Testis (tissue), 3 donors: ENCODE results near the gene ALCAM. TPM values are rescaled to one million over a fixed set of nuclear protein-coding genes. Genes with fewer than 3 reads are reported as not detected.

Experiments used
- DNase-seq: peaks from one replicate; pipeline ENCODE4 v3.0.0-alpha.2; 2019
- H3K27ac ChIP-seq, 2 donors: fragments of 200-600 bp; sonication (generic); one replicate each; pipeline ENCODE4 v1.5.1; 2019
- H3K27me3 ChIP-seq: fragments of 200-600 bp; sonication (generic); one replicate; pipeline ENCODE4 v1.5.1; 2019
- H3K36me3 ChIP-seq: fragments of 200-600 bp; sonication (generic); one replicate; pipeline ENCODE4 v1.5.1; 2017; ENCODE audit warnings: low read depth; ENCODE audit errors: missing control alignments
- H3K4me1 ChIP-seq: fragments of 200-600 bp; sonication (generic); one replicate; pipeline ENCODE4 v1.5.1; 2019
- H3K4me3 ChIP-seq, 2 donors: fragments of 200-600 bp; sonication (generic); one replicate each; pipeline ENCODE4 v1.5.1; 2017 to 2019
- H3K9me3 ChIP-seq: fragments of 200-600 bp; sonication (generic); one replicate; pipeline ENCODE4 v1.5.1; 2017
- POLR2A ChIP-seq: fragments of 450-650 bp; IDR thresholded peaks from one replicate; pipeline ENCODE4 v1.6.1; 2017; ENCODE audit warnings: antibody characterized with exemption, mild to moderate bottlenecking, moderate library complexity
- WGBS, 2 donors: methylation state at CpG; one replicate each; pipeline ENCODE4 v1.1.5; 2018; 5-methylcytosine and 5-hydroxymethylcytosine counted together
- intact Hi-C: fragments of 100-400 bp; cut with DNase I; formaldehyde crosslinking; loops from one replicate; pipeline ENCODE4 v1.15.1; 2023; ENCODE audit warnings: low total_unique reads
- polyA plus RNA-seq: library from polyadenylated mRNA; stranded (reverse); fragments of 350-450 nt; fragmentation: Illumina TruSeq; extraction: RNeasy Lipid Tissue Mini Kit (QIAGEN cat#74804); gene quantifications from one replicate; pipeline ENCODE4 v1.2.3, GENCODE V29; 2014; ENCODE audit warnings: low read depth, low replicate concordance; ENCODE audit not compliant: insufficient read depth
- total RNA-seq, 2 donors: library from RNA; depleted of rRNA; stranded (reverse); fragments of >200 nt; gene quantifications; one replicate each; pipeline ENCODE4 v1.2.3, GENCODE V29; 2016
- TF ChIP-seq, protein P1 (sequence below), 3 experiments: fragments of 450-650 bp in 2 of 3; fragments of 200-600 bp in 1 of 3; sonication (generic) in 1 of 3; IDR thresholded peaks; one replicate each; pipeline ENCODE4 v1.5.1; 2016 to 2019; ENCODE audit warnings: antibody characterized with exemption in 3 of 3, mild to moderate bottlenecking in 2 of 3, moderate library complexity in 1 of 3

Gene ALCAM
- total and polyA plus RNA-seq, 3 donors from 2014 or later: 8.3 to 9.0 (median 8.7) TPM

DNA sequence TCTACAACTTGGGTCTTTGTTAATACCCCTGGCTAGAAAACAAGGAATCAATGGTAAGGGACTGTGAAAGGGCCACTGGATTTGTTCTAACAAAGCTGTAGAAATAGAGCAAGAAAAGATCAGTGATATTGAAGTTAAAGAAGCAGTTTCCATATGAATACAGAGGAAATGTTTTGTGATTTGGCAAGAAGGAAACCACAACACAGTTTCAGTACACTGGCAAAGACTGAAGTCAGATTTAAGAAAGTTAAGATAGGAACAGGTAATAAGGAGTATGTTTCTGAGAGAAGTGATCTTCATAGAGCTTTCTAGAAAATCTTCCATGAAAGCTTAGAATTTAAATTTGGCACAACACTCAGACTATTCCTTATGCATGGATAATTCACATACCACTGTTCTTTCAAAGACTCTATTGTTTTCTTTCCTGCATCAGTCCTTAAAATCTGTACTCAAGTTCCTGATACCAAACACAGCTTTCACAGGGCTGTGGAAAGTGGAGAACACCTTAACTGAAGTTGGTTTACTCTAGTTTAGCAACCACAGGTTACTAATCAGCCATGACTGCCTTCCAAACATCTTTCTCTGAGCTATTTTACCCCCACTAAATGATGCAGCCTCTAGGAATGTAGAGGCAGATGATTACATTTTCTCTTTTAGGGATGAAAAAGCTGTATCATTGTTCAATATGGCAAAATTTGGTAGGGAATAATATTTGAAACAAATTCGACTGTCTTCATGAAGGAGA is 32.4 kb upstream of the ALCAM start:
- intact Hi-C loops: no loop called here
- no peak overlapping the region for H3K27ac ChIP-seq

DNA sequence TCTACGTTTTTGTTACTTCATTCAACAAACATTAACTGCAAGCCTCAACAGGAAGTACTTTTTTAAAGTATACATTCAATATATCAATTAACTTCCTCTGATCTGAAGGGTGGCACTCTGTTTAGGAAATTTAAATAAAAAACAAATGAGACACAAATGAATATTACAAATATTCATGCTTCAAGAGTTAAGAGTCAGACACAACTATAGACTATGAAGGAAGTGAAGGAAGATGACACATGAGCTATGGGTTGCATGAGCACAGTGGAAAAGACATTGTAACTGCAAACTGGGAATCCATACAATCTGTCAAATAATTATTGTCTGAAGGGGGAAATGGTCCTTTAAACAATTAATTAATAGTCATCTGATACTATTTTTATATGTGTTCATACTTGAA is 26.8 kb upstream of the ALCAM start:
- Histone ChIP-seq H3K36me3 (no peaks in the 10 kb centered on the region), H3K9me3 (no peaks in the 10 kb centered on the region), H3K4me1 (no peaks in the 10 kb centered on the region), H3K4me3 (no peak overlapping the region), H3K27ac (no peak overlapping the region), H3K27me3 (no peaks in the 10 kb centered on the region)
- intact Hi-C loops: no loop called here
- TF ChIP-seq POLR2A: no peak
- TF ChIP-seq, protein P1, sequence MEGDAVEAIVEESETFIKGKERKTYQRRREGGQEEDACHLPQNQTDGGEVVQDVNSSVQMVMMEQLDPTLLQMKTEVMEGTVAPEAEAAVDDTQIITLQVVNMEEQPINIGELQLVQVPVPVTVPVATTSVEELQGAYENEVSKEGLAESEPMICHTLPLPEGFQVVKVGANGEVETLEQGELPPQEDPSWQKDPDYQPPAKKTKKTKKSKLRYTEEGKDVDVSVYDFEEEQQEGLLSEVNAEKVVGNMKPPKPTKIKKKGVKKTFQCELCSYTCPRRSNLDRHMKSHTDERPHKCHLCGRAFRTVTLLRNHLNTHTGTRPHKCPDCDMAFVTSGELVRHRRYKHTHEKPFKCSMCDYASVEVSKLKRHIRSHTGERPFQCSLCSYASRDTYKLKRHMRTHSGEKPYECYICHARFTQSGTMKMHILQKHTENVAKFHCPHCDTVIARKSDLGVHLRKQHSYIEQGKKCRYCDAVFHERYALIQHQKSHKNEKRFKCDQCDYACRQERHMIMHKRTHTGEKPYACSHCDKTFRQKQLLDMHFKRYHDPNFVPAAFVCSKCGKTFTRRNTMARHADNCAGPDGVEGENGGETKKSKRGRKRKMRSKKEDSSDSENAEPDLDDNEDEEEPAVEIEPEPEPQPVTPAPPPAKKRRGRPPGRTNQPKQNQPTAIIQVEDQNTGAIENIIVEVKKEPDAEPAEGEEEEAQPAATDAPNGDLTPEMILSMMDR (IDR thresholded peaks at IDR 0.05): no peak
- 51 to 78% methylated on average over 1 of the region's 1 CpG for WGBS, 2 donors
- DNase-seq: no peak

More for the DNA sequence above, 32.4 kb upstream of the ALCAM start:
- Histone ChIP-seq H3K4me1 (no peaks in the 10 kb centered on the region), H3K27me3 (no peaks in the 10 kb centered on the region), H3K36me3 (no peaks in the 10 kb centered on the region), H3K4me3 (no peak overlapping the region), H3K9me3 (no peaks in the 10 kb centered on the region)
- WGBS, 2 donors: 81 to 86% methylated on average over 1 of the region's 1 CpG
- DNase-seq: no peak
- TF ChIP-seq POLR2A: no peak
- TF ChIP-seq, protein P1 (IDR thresholded peaks at IDR 0.05): no peak

GRCh38 chr3:105343991-105344390 is 22.7 kb upstream of the ALCAM start:
- no peak for DNase-seq
- H3K27ac ChIP-seq: no peak overlapping the region
- H3K36me3 ChIP-seq: no peaks in the 10 kb centered on the region
- no peak overlapping the region for H3K4me3 ChIP-seq
- H3K9me3 ChIP-seq: no peaks in the 10 kb centered on the region
- intact Hi-C loops: no loop called here
- H3K4me1 ChIP-seq: no peaks in the 10 kb centered on the region
- TF ChIP-seq POLR2A: no peak
- TF ChIP-seq, protein P1 (IDR thresholded peaks at IDR 0.05): no peak
- no peaks in the 10 kb centered on the region for H3K27me3 ChIP-seq
- WGBS, 2 donors: 59 to 75% methylated on average over 5 of the region's 5 CpGs

GRCh38 chr3:105345156-105345555 is 21.6 kb upstream of the ALCAM start:
- 94 to 99% methylated on average over 5 of the region's 5 CpGs for WGBS, 2 donors
- no peaks in the 10 kb centered on the region for H3K4me1 ChIP-seq

More at GRCh38 chr3:105345156-105345555, 21.6 kb upstream of the ALCAM start:
- Histone ChIP-seq H3K27ac (no peak overlapping the region), H3K36me3 (no peaks in the 10 kb centered on the region), H3K9me3 (no peaks in the 10 kb centered on the region), H3K27me3 (no peaks in the 10 kb centered on the region), H3K4me3 (no peak overlapping the region)
- DNase-seq: no peak
- intact Hi-C loops: no loop called here
- TF ChIP-seq, protein P1 (IDR thresholded peaks at IDR 0.05): no peak
- TF ChIP-seq POLR2A: no peak
